GM12873 (cell line): Measurements from ENCODE around the gene SLC38A8.

Source experiments
- CTCF ChIP-seq: IDR thresholded peaks from 2 replicates; pipeline ENCODE4 v1.5.1; 2012; ENCODE audit warnings: low read depth, mild to moderate bottlenecking, moderate library complexity, low read length, control low read depth; ENCODE audit not compliant: insufficient read depth; ENCODE audit errors: missing control alignments

SLC38A8 gene

GRCh38 chr16:84054916-84055315, 12.3 kb upstream of the SLC38A8 start:
- no peak for TF ChIP-seq CTCF

- TF ChIP-seq CTCF, result no peak
These were observed 11.7 kb upstream of the SLC38A8 start for GRCh38 chr16:84054271-84054670.

- no peak for TF ChIP-seq CTCF
These were observed 10.6 kb upstream of the SLC38A8 start for GRCh38 chr16:84053237-84053636.

- no peak for TF ChIP-seq CTCF
These were observed 9.6 kb upstream of the SLC38A8 start for GRCh38 chr16:84052071-84052622.

- no peak for TF ChIP-seq CTCF
These were observed 7.7 kb upstream of the SLC38A8 start for GRCh38 chr16:84050316-84050715.

- TF ChIP-seq CTCF, result no peak
These were observed 6.9 kb upstream of the SLC38A8 start for GRCh38 chr16:84049403-84050060.

GRCh38 chr16:84048871-84049270, 6.3 kb upstream of the SLC38A8 start:
- no peak for TF ChIP-seq CTCF

GRCh38 chr16:84048270-84048669, 5.7 kb upstream of the SLC38A8 start:
- peak; percentile 3 for TF ChIP-seq CTCF
